GM12878 (cell line): ENCODE data around the gene RAPGEF4. TPM values are rescaled to one million over a fixed set of nuclear protein-coding genes. Genes with fewer than 3 reads are reported as not detected.

Experiments used
- ATAC-seq: fragments of 200-7000 bp; cut with Tn5 transposase; 3 replicates; pipeline ENCODE4 v1.9.1; 2020; ENCODE audit warnings: mild to moderate bottlenecking, moderate library complexity
- BruUV-seq: library from RNA; stranded (reverse); fragments of 400-500 nt; replicated peaks from 2 replicates; lab custom pipeline; 2021; lab: Mats Ljungman, UMichigan
- CTCF ChIA-PET: fragments of 300-600 bp; sonication (Branson Sonifier 250); formaldehyde crosslinking; extraction: SDS; loops from one replicate; lab custom pipeline; 2021; ENCODE audit warnings: inconsistent platforms; lab: Yijun Ruan, JAX
- POLR2A ChIA-PET: fragments of 350-600 bp; formaldehyde crosslinking; extraction: SDS; loops from one replicate; lab custom pipeline; 2021; ENCODE audit warnings: inconsistent platforms; lab: Charles Lee
- RAD21 ChIA-PET: fragments of 300-600 bp; sonication (Branson Sonifier 250); formaldehyde crosslinking; loops from one replicate; lab custom pipeline; 2023; ENCODE audit warnings: antibody characterized with exemption; ENCODE audit not compliant: unreplicated experiment; lab: Charles Lee
- SMC1A ChIA-PET: fragments of 300-600 bp; sonication (Branson Sonifier 250); formaldehyde crosslinking; loops from one replicate; lab custom pipeline; 2023; ENCODE audit not compliant: unreplicated experiment, uncharacterized antibody; lab: Charles Lee
- DNase-seq: peaks from one replicate; pipeline ENCODE4 v3.0.0-alpha.2; 2011; ENCODE audit warnings: low read depth, low spot score
- FAIRE-seq: peaks from 3 replicates; lab custom pipeline; 2011; peaks lifted over from hg19 to GRCh38; lab: Jason Lieb, UNC
- H2AFZ ChIP-seq: 2 replicates; pipeline ENCODE4 v1.6.0; 2011; ENCODE audit warnings: low read depth, low read length, control low read depth; ENCODE audit not compliant: control insufficient read depth
- H3K27ac ChIP-seq: 2 replicates; pipeline ENCODE4 v1.5.1; 2011; ENCODE audit warnings: control low read depth; ENCODE audit not compliant: control insufficient read depth, insufficient read depth
- H3K27me3 ChIP-seq, 2 experiments: replicated peaks in 1 of 2; 2 replicates each; pipeline versions ENCODE4 v1.6.0 to v1.6.1; 2011; ENCODE audit warnings: low read length in 1 of 2; ENCODE audit not compliant: control insufficient read depth in 2 of 2, insufficient read depth in 2 of 2
- H3K36me3 ChIP-seq, 2 experiments: 2 replicates each; pipeline ENCODE4 v1.5.1; 2011; ENCODE audit warnings: low read length in 1 of 2; ENCODE audit not compliant: control insufficient read depth in 2 of 2, insufficient read depth in 2 of 2
- H3K4me1 ChIP-seq: 2 replicates; pipeline ENCODE4 v1.6.1; 2011; ENCODE audit warnings: mild to moderate bottlenecking, low read length, moderate library complexity, mixed read lengths; ENCODE audit not compliant: control insufficient read depth, insufficient read depth
- H3K4me2 ChIP-seq: 2 replicates; pipeline ENCODE4 v1.6.0; 2011; ENCODE audit warnings: control low read depth; ENCODE audit not compliant: control insufficient read depth, insufficient read depth
- H3K4me3 ChIP-seq: fragments of 200-600 bp; sonication (generic); 2 replicates; pipeline ENCODE4 v1.5.1; 2016
- H3K79me2 ChIP-seq: 2 replicates; pipeline ENCODE4 v1.6.0; 2011; ENCODE audit warnings: low read length; ENCODE audit not compliant: control insufficient read depth, insufficient read depth
- H3K9ac ChIP-seq: 2 replicates; pipeline ENCODE4 v1.8.0; 2011; ENCODE audit warnings: low read length, control low read depth, mixed read lengths; ENCODE audit not compliant: control insufficient read depth, insufficient read depth
- H3K9me3 ChIP-seq: replicated peaks from 3 replicates; pipeline ENCODE4 v1.5.1; 2011; ENCODE audit warnings: mild to moderate bottlenecking, low read length; ENCODE audit not compliant: control insufficient read depth, insufficient read depth
- H4K20me1 ChIP-seq: 2 replicates; pipeline ENCODE4 v1.6.0; 2011; ENCODE audit not compliant: control insufficient read depth, insufficient read depth
- CBFB ChIP-seq: IDR thresholded peaks from 2 replicates; pipeline ENCODE4 v1.6.1; 2016; ENCODE audit warnings: antibody characterized with exemption, low read depth
- CBX5 ChIP-seq: sonication (generic); IDR thresholded peaks from 2 replicates; pipeline ENCODE4 v1.6.1; 2016; ENCODE audit warnings: low read depth, moderate library complexity, mild to moderate bottlenecking, inconsistent platforms
- CREM ChIP-seq: IDR thresholded peaks from 2 replicates; pipeline ENCODE4 v1.6.1; 2014; ENCODE audit warnings: antibody characterized with exemption, low read depth
- EED ChIP-seq: sonication (generic); IDR thresholded peaks from 2 replicates; pipeline ENCODE4 v1.6.1; 2016; ENCODE audit warnings: antibody characterized with exemption, low read depth
- EZH2 ChIP-seq: IDR thresholded peaks from 2 replicates; pipeline ENCODE4 v1.6.1; 2012; ENCODE audit warnings: low read depth, mild to moderate bottlenecking, control low read depth, inconsistent platforms, low read length, borderline replicate concordance; ENCODE audit not compliant: control insufficient read depth
- IRF4 ChIP-seq: IDR thresholded peaks from 2 replicates; pipeline ENCODE4 v1.6.1; 2011; ENCODE audit warnings: low read depth, low read length
- MTA2 ChIP-seq: fragments of 450-650 bp; IDR thresholded peaks from 2 replicates; pipeline ENCODE4 v1.6.1; 2016; ENCODE audit warnings: low read depth, mild to moderate bottlenecking, moderate library complexity
- RAD21 ChIP-seq: IDR thresholded peaks from 2 replicates; pipeline ENCODE4 v1.6.1; 2011; ENCODE audit warnings: mild to moderate bottlenecking, low read depth, low read length, moderate library complexity; ENCODE audit not compliant: insufficient read depth
- SMC3 ChIP-seq: IDR thresholded peaks from 2 replicates; pipeline ENCODE4 v1.6.1; 2011; ENCODE audit warnings: low read length, improper control_type of control experiment, borderline replicate concordance
- WGBS: methylation state at CpG from one replicate; pipeline ENCODE4 v1.1.6; 2016; ENCODE audit warnings: low lambda C conversion rate; ENCODE audit not compliant: insufficient replicate concordance, insufficient coverage; ENCODE audit errors: missing lambda C conversion rate; 5-methylcytosine and 5-hydroxymethylcytosine counted together
- in situ Hi-C: fragments of 300-500 bp; cut with MboI; formaldehyde crosslinking; loops from 9 replicates; pipeline ENCODE4 v1.14.3; 2018; ENCODE audit warnings: mixed read lengths
- intact Hi-C: fragments of 100-400 bp; cut with micrococcal nuclease; formaldehyde crosslinking; loops from one replicate; pipeline ENCODE4 v1.14.2; 2022; ENCODE audit not compliant: unreplicated experiment
- polyA plus RNA-seq, 11 experiments: library from polyadenylated mRNA; depleted of rRNA in 4 of 11; unstranded in 6 of 11; stranded (reverse) in 5 of 11; fragments of >200 nt; fragmentation: Nextera tagmentation in 4 of 11; fragmentation: Illumina TruSeq in 1 of 11; extraction: Ambion mirVana in 4 of 11; extraction: Trizol in 1 of 11; gene quantifications; 1 replicate in 1 of 11; 2 replicates in 10 of 11; pipeline versions ENCODE4 v1.2.1 to v1.2.3, GENCODE V29; 2011 to 2016; ENCODE audit warnings: inconsistent platforms in 2 of 11, missing spikeins in 2 of 11, low read depth in 1 of 11
- total RNA-seq, 4 experiments: library from RNA; depleted of rRNA in 3 of 4; stranded (reverse); fragments of >200 nt in 3 of 4; fragmentation: Illumina TruSeq in 1 of 4; extraction: Trizol in 1 of 4; gene quantifications; 2 replicates each; pipeline versions ENCODE4 v1.2.1 to v1.2.3, GENCODE V29; 2013 to 2021
- TF ChIP-seq, protein P1 (sequence below): fragments of 450-650 bp; IDR thresholded peaks from 2 replicates; pipeline ENCODE4 v1.6.1; 2018; ENCODE audit warnings: borderline replicate concordance, mild to moderate bottlenecking; ENCODE audit not compliant: partially characterized antibody
- TF ChIP-seq, protein P2 (sequence below): fragments of 450-650 bp; formaldehyde crosslinking; IDR thresholded peaks from 2 replicates; pipeline ENCODE4 v1.4.0; 2022; ENCODE audit warnings: mild to moderate bottlenecking, moderate library complexity

The RAPGEF4 gene
- total and polyA plus RNA-seq, 10 of the 15 experiments (the other 5 are each of a cell fraction or from before 2014, with no cell fraction given) = 0.18 TPM; not detected in 8

DNA sequence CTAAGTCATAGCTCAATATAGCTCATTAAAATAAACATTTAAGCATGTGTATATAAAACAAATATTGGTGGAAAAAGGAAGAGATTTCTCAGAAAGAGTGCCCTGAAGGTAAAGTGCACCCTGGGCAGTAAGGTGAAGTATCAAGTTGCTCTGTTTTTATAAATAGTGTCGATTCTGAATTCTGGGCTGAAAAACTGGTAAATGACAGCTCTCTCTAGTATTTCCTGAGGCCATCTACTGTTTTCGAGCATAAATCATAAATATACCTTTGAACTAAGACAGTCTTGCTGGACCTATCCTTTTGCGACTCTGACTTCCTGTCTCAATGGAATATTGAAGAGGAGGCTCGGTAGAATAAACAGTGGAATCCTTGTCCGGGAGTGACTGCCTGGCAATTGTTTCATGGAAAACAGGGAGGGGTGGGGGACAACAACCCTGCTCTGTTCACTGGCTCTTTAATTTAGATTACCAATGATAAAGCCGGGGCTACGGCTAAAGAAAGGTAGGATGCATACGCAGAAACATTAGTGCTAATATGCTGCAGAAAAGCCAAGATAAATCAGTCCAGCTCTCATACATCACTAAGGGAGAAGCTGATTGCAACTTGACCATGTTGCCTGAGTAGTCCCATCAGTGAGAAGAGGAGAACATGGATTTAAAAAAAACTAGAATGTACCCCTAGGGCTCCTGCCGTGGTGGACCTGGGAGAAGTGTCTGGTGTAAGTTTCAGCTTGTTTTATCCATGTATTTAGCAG is 124.1 kb downstream of the RAPGEF4 start:
- ChIA-PET POLR2A (no interaction called here), SMC1A (interaction anchor here (2.7 kb wide), 1 partner anchor 72 kb away, joined by 10 read pairs; no protein-coding TSS in a partner anchor), RAD21 (no interaction called here), CTCF (no interaction called here)
- BruUV-seq = no TSS peak
- Histone ChIP-seq H3K79me2 (no peaks in the 10 kb centered on the region), H3K9me3 (no peaks in the 10 kb centered on the region), H2AFZ (no peak overlapping the region), H3K4me2 (no peak overlapping the region), H4K20me1 (no peaks in the 10 kb centered on the region), H3K36me3 (no peaks in the 10 kb centered on the region), H3K9ac (no peak overlapping the region), H3K4me3 (no peak overlapping the region), H3K4me1 (no peaks in the 10 kb centered on the region)
- in situ Hi-C loops = no loop called here
- intact Hi-C loops = no loop called here
- FAIRE-seq = no peak
- 45% methylated on average over 9 of the region's 9 CpGs for WGBS
- no peak for ATAC-seq
- no peak for DNase-seq
- TF ChIP-seq IRF4 (no peak), CBFB (no peak), RAD21 (no peak), SMC3 (no peak), CBX5 (no peak), MTA2 (no peak), CREM (no peak), EZH2 (no peak), EED (no peak)
- TF ChIP-seq, protein P1, sequence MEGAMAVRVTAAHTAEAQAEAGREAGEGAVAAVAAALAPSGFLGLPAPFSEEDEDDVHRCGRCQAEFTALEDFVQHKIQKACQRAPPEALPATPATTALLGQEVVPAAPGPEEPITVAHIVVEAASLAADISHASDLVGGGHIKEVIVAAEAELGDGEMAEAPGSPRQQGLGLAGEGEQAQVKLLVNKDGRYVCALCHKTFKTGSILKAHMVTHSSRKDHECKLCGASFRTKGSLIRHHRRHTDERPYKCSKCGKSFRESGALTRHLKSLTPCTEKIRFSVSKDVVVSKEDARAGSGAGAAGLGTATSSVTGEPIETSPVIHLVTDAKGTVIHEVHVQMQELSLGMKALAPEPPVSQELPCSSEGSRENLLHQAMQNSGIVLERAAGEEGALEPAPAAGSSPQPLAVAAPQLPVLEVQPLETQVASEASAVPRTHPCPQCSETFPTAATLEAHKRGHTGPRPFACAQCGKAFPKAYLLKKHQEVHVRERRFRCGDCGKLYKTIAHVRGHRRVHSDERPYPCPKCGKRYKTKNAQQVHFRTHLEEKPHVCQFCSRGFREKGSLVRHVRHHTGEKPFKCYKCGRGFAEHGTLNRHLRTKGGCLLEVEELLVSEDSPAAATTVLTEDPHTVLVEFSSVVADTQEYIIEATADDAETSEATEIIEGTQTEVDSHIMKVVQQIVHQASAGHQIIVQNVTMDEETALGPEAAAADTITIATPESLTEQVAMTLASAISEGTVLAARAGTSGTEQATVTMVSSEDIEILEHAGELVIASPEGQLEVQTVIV = no peak
- TF ChIP-seq, protein P2, sequence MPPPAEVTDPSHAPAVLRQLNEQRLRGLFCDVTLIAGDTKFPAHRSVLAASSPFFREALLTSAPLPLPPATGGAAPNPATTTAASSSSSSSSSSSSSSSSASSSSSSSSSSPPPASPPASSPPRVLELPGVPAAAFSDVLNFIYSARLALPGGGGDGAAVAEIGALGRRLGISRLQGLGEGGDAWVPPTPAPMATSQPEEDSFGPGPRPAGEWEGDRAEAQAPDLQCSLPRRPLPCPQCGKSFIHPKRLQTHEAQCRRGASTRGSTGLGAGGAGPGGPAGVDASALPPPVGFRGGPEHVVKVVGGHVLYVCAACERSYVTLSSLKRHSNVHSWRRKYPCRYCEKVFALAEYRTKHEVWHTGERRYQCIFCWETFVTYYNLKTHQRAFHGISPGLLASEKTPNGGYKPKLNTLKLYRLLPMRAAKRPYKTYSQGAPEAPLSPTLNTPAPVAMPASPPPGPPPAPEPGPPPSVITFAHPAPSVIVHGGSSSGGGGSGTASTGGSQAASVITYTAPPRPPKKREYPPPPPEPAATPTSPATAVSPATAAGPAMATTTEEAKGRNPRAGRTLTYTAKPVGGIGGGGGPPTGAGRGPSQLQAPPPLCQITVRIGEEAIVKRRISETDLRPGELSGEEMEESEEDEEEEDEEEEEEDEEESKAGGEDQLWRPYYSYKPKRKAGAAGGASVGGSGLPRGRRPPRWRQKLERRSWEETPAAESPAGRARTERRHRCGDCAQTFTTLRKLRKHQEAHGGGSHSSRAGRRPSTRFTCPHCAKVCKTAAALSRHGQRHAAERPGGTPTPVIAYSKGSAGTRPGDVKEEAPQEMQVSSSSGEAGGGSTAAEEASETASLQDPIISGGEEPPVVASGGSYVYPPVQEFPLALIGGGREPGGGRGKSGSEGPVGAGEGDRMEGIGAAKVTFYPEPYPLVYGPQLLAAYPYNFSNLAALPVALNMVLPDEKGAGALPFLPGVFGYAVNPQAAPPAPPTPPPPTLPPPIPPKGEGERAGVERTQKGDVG (CRISPR knock-in tag) = no peak
- TF ChIP-seq, all 136 proteins: peak for 0
- Histone ChIP-seq H3K27me3 (peaks cover 0 to 4% of the 10 kb centered on the region in 2 experiments; a peak in 1 of 4 replicates), H3K27ac (no peak overlapping the region)
